22Rv1 (cell line): ENCODE results near the gene IL1RL1.

Experiments
- ZFX ChIP-seq: fragments of 450-650 bp; IDR thresholded peaks from 2 replicates; pipeline ENCODE4 v1.6.1; 2017; ENCODE audit warnings: antibody characterized with exemption, borderline replicate concordance
- TF ChIP-seq, protein P1 (sequence below): fragments of 450-650 bp; IDR thresholded peaks from 2 replicates; pipeline ENCODE4 v1.5.1; 2017; ENCODE audit warnings: mild to moderate bottlenecking

DNA sequence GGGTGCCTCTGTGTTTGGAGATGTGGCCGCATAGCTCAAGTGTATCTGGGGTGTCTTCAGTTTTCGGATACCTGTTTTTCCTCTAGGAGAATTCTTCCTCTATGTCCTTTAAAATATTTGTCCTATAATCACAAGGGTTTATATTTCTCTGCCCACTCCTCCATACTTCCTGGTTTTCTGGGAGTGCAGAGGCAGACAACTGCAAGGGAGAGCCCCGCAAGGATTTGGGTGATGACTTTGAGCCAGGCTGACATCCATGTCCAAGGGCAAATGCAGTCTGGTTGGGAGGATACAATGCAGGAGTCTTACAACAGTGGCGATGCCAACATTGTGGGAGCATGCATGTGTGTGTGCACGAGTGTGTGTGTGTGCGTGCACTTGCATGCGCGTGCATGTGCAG, 2.1 kb downstream of the IL1RL1 start:
- TF ChIP-seq, protein P1, sequence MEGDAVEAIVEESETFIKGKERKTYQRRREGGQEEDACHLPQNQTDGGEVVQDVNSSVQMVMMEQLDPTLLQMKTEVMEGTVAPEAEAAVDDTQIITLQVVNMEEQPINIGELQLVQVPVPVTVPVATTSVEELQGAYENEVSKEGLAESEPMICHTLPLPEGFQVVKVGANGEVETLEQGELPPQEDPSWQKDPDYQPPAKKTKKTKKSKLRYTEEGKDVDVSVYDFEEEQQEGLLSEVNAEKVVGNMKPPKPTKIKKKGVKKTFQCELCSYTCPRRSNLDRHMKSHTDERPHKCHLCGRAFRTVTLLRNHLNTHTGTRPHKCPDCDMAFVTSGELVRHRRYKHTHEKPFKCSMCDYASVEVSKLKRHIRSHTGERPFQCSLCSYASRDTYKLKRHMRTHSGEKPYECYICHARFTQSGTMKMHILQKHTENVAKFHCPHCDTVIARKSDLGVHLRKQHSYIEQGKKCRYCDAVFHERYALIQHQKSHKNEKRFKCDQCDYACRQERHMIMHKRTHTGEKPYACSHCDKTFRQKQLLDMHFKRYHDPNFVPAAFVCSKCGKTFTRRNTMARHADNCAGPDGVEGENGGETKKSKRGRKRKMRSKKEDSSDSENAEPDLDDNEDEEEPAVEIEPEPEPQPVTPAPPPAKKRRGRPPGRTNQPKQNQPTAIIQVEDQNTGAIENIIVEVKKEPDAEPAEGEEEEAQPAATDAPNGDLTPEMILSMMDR, result no peak
- no peak for TF ChIP-seq ZFX
